Naive thymus-derived CD4-positive, alpha-beta T cell (primary cell): Measurements from ENCODE around the gene MYF5. TPM values are rescaled to one million over a fixed set of nuclear protein-coding genes. Genes with fewer than 3 reads are reported as not detected.

Source experiments
- ATAC-seq: fragments of 150-1000 bp; cut with Tn5 transposase; 2 replicates; pipeline ENCODE4 v1.10.0; 2021; ENCODE audit warnings: mild to moderate bottlenecking, moderate library complexity
- CTCF ChIA-PET: fragments of 350-600 bp; sonication (Branson Sonifier 250); formaldehyde crosslinking; loops from one replicate; lab custom pipeline; 2021; ENCODE audit warnings: antibody characterized with exemption; lab: Charles Lee
- POLR2A ChIA-PET: fragments of 350-600 bp; sonication (Branson Sonifier 250); formaldehyde crosslinking; loops from one replicate; lab custom pipeline; 2021; ENCODE audit warnings: antibody characterized with exemption, inconsistent platforms; lab: Charles Lee
- DNase-seq, 9 donors: peaks; one replicate each; pipeline versions ENCODE4 v3.0.0 to v3.0.0-alpha.2; 2020 to 2022; ENCODE audit warnings: mixed read lengths in 1 of 9
- H3K27ac ChIP-seq: one replicate; pipeline ENCODE4 v1.7.0; 2013; ENCODE audit warnings: mild to moderate bottlenecking, low read depth, low read length, moderate library complexity
- H3K27me3 ChIP-seq, 2 donors: one replicate each; pipeline ENCODE4 v1.7.0; 2013; ENCODE audit warnings: low read length in 2 of 2, mild to moderate bottlenecking in 2 of 2, moderate library complexity in 2 of 2; ENCODE audit not compliant: control insufficient read depth in 2 of 2, insufficient read depth in 2 of 2
- H3K36me3 ChIP-seq, 3 experiments: 1 replicate in 2 of 3; 2 replicates in 1 of 3; pipeline ENCODE4 v1.7.0; 2013; ENCODE audit warnings: low read length in 3 of 3, mild to moderate bottlenecking in 3 of 3, moderate library complexity in 1 of 3; ENCODE audit not compliant: insufficient read depth in 3 of 3, control insufficient read depth in 2 of 3
- H3K4me1 ChIP-seq, 2 donors: one replicate each; pipeline ENCODE4 v1.7.0; 2013; ENCODE audit warnings: low read length in 2 of 2, mild to moderate bottlenecking in 2 of 2, moderate library complexity in 1 of 2; ENCODE audit not compliant: control insufficient read depth in 2 of 2, insufficient read depth in 2 of 2
- H3K4me3 ChIP-seq: 2 replicates; pipeline ENCODE4 v1.7.0; 2013; ENCODE audit warnings: mild to moderate bottlenecking, low read length
- H3K9me3 ChIP-seq, 3 experiments: 1 replicate in 2 of 3; 2 replicates in 1 of 3; pipeline ENCODE4 v1.7.0; 2013; ENCODE audit warnings: low read length in 3 of 3; ENCODE audit not compliant: control insufficient read depth in 2 of 3
- H3K27ac Mint-ChIP-seq, 9 donors: one replicate each; pipeline ENCODE4 v1.8.0; 2020 to 2022; ENCODE audit warnings: mixed read lengths in 9 of 9, mild to moderate bottlenecking in 8 of 9, moderate library complexity in 5 of 9, inconsistent platforms in 2 of 9
- H3K27me3 Mint-ChIP-seq, 5 donors: one replicate each; pipeline ENCODE4 v1.8.0; 2021 to 2022; ENCODE audit warnings: mixed read lengths in 5 of 5, mild to moderate bottlenecking in 1 of 5
- H3K36me3 Mint-ChIP-seq, 5 donors: one replicate each; pipeline ENCODE4 v1.8.0; 2020 to 2022; ENCODE audit warnings: mixed read lengths in 5 of 5, mild to moderate bottlenecking in 3 of 5, inconsistent platforms in 1 of 5
- H3K4me1 Mint-ChIP-seq, 7 donors: one replicate each; pipeline ENCODE4 v1.8.0; 2020 to 2022; ENCODE audit warnings: mixed read lengths in 7 of 7, mild to moderate bottlenecking in 3 of 7, inconsistent platforms in 1 of 7
- H3K4me3 Mint-ChIP-seq, 10 donors: one replicate each; pipeline ENCODE4 v1.8.0; 2020 to 2022; ENCODE audit warnings: mild to moderate bottlenecking in 10 of 10, mixed read lengths in 10 of 10, moderate library complexity in 6 of 10, inconsistent platforms in 2 of 10
- H3K9me3 Mint-ChIP-seq, 11 donors: one replicate each; pipeline ENCODE4 v1.8.0; 2020 to 2022; ENCODE audit warnings: mixed read lengths in 11 of 11, mild to moderate bottlenecking in 4 of 11, inconsistent platforms in 1 of 11, moderate library complexity in 1 of 11
- intact Hi-C, 2 donors: fragments of 100-400 bp; cut with micrococcal nuclease; formaldehyde crosslinking; loops; one replicate each; pipeline ENCODE4 v1.15.1; 2023
- polyA plus RNA-seq, 2 donors: library from polyadenylated mRNA; unstranded; fragments of 300-500 nt; fragmentation: Illumina TruSeq; gene quantifications; one replicate each; pipeline ENCODE4 v1.2.3, GENCODE V29; 2021
- total RNA-seq, 6 experiments: library from RNA in 5 of 6; stranded (reverse) in 5 of 6; gene quantifications; 1 replicate in 5 of 6; 2 replicates in 1 of 6; pipeline ENCODE4 v1.2.3 and lab custom pipeline; 2021 to 2026

The MYF5 gene
- total and polyA plus RNA-seq, 7 experiments from 2014 or later: not detected

DNA sequence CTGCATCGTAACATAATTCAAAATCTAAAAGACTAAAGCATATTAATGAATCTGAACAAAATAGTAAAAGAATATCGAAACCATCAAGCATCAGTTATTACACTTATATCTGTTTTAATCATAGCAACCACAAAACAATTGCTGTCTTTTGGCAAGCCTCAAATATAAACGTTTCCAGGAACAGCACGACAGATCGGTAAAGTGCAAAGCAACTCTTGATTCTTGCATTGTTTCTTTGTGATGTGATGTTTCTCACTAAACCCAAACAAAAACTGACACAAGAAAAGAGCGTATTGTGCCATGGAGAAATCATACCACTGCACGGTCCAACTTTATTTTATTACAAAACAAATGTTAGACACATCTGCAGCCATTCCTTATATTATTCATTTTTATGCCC, 18.5 kb upstream of the MYF5 start:
- H3K27ac ChIP-seq: no peak overlapping the region
- Mint-ChIP-seq H3K9me3 (peaks cover 0 to 2% (median 0%) of the 10 kb centered on the region in 11 donors), H3K27me3 (no peaks in the 10 kb centered on the region), H3K4me3 (no peak overlapping the region), H3K36me3 (no peaks in the 10 kb centered on the region), H3K4me1 (no peaks in the 10 kb centered on the region), H3K27ac (no peak overlapping the region)
- DNase-seq: no peak
- ATAC-seq: no peak
- H3K4me1 ChIP-seq: no peaks in the 10 kb centered on the region
- H3K36me3 ChIP-seq: no peaks in the 10 kb centered on the region
- intact Hi-C loops: no loop called here
- CTCF ChIA-PET: no interaction called here
- no peaks in the 10 kb centered on the region for H3K9me3 ChIP-seq
- no peak overlapping the region for H3K4me3 ChIP-seq
- no peaks in the 10 kb centered on the region for H3K27me3 ChIP-seq
- POLR2A ChIA-PET: no interaction called here

- DNase-seq (no peak), ATAC-seq (no peak)
- Mint-ChIP-seq H3K9me3 (peaks cover 0 to 4% (median 0%) of the 10 kb centered on the region in 11 donors), H3K36me3 (no peaks in the 10 kb centered on the region), H3K27me3 (no peaks in the 10 kb centered on the region), H3K27ac (no peak overlapping the region), H3K4me1 (no peaks in the 10 kb centered on the region), H3K4me3 (no peak overlapping the region)
- ChIA-PET POLR2A (no interaction called here), CTCF (no interaction called here)
- no peaks in the 10 kb centered on the region for H3K27me3 ChIP-seq
- H3K4me1 ChIP-seq: no peaks in the 10 kb centered on the region
- H3K36me3 ChIP-seq: no peaks in the 10 kb centered on the region
- H3K4me3 ChIP-seq: no peak overlapping the region
- intact Hi-C loops: no loop called here
- no peaks in the 10 kb centered on the region for H3K9me3 ChIP-seq
- H3K27ac ChIP-seq: no peak overlapping the region
Measured at GRCh38 chr12:80698847-80699542, 17.7 kb upstream of the MYF5 start.

DNA sequence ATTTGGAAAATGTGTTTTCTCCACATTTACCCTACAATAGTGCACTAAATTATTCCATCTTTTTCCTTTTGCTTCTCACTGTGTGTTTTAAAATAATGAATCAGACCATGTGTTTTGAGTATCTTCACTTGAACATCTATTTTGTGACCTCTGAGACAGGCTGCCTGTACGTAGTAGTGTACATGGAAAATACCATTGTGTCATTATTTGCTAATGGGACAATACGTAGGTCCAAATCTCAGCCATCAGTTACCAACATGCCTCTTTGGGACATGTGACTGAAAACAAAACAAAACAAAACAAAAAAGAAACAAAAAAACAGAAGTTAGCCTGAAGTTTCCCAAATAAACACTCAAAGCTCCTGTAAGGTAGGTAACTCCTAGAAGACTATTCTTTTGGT, 16.4 kb upstream of the MYF5 start:
- no peak for ATAC-seq

GRCh38 chr12:80701388-80701787, 15.3 kb upstream of the MYF5 start:
- no peak for ATAC-seq
- POLR2A ChIA-PET: no interaction called here
- H3K36me3 ChIP-seq: no peaks in the 10 kb centered on the region

More for the DNA sequence above, 16.4 kb upstream of the MYF5 start:
- H3K27me3 ChIP-seq: no peaks in the 10 kb centered on the region
- Mint-ChIP-seq H3K4me3 (no peak overlapping the region), H3K27me3 (no peaks in the 10 kb centered on the region), H3K9me3 (peaks cover 0 to 4% (median 0%) of the 10 kb centered on the region in 11 donors), H3K27ac (no peak overlapping the region), H3K36me3 (no peaks in the 10 kb centered on the region), H3K4me1 (no peaks in the 10 kb centered on the region)
- CTCF ChIA-PET: no interaction called here
- no peak overlapping the region for H3K4me3 ChIP-seq
- intact Hi-C loops: no loop called here
- no peaks in the 10 kb centered on the region for H3K9me3 ChIP-seq
- H3K27ac ChIP-seq: no peak overlapping the region
- DNase-seq: no peak
- no peaks in the 10 kb centered on the region for H3K36me3 ChIP-seq
- no peaks in the 10 kb centered on the region for H3K4me1 ChIP-seq
- POLR2A ChIA-PET: no interaction called here

GRCh38 chr12:80702889-80703805, 13.6 kb upstream of the MYF5 start:
- Mint-ChIP-seq H3K27me3 (peaks cover 9 to 17% (median 9%) of the 10 kb centered on the region in 5 donors), H3K4me1 (no peaks in the 10 kb centered on the region), H3K27ac (no peak overlapping the region), H3K9me3 (peaks cover 0 to 13% (median 0%) of the 10 kb centered on the region in 11 donors), H3K36me3 (no peaks in the 10 kb centered on the region), H3K4me3 (no peak overlapping the region)
- intact Hi-C loops: no loop called here
- POLR2A ChIA-PET: no interaction called here
- ATAC-seq: no peak
- H3K36me3 ChIP-seq: no peaks in the 10 kb centered on the region
- H3K9me3 ChIP-seq: no peaks in the 10 kb centered on the region
- no peak overlapping the region for H3K27ac ChIP-seq
- no peak for DNase-seq
- CTCF ChIA-PET: no interaction called here
- no peak overlapping the region for H3K4me3 ChIP-seq
- H3K4me1 ChIP-seq: no peaks in the 10 kb centered on the region
- H3K27me3 ChIP-seq: no peaks in the 10 kb centered on the region

More at GRCh38 chr12:80701388-80701787, 15.3 kb upstream of the MYF5 start:
- Histone ChIP-seq H3K27ac (no peak overlapping the region), H3K9me3 (no peaks in the 10 kb centered on the region), H3K27me3 (no peaks in the 10 kb centered on the region), H3K4me3 (no peak overlapping the region), H3K4me1 (no peaks in the 10 kb centered on the region)
- no peak for DNase-seq
- intact Hi-C loops: no loop called here
- no peak overlapping the region for H3K4me3 Mint-ChIP-seq
- H3K27me3 Mint-ChIP-seq: no peaks in the 10 kb centered on the region
- no peaks in the 10 kb centered on the region for H3K36me3 Mint-ChIP-seq
- H3K4me1 Mint-ChIP-seq: no peaks in the 10 kb centered on the region
- CTCF ChIA-PET: no interaction called here
- H3K9me3 Mint-ChIP-seq: peaks cover 0 to 5% (median 0%) of the 10 kb centered on the region in 11 donors
- no peak overlapping the region for H3K27ac Mint-ChIP-seq

DNA sequence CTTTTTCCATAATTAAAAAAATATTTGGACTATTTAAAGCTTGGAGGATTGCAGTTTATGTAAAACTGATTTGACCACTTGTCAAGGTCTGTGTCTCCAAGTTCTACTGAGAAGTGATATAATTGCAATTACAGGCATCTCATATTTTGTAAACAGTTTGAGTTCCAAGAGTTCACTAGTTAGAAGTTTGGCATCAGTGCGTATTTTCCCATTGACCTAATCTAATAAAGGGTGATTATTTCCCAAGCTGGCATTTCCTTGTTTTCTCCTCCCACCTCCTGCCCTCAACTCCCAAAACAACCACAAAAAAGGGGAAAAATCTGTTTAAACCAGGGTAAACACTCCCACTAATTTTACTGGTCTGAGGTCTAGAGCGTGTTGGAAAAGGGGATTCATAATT, 12.3 kb upstream of the MYF5 start:
- ChIA-PET CTCF (no interaction called here), POLR2A (no interaction called here)
- no peaks in the 10 kb centered on the region for H3K4me1 ChIP-seq
- ATAC-seq (no peak), DNase-seq (no peak)
- intact Hi-C loops: no loop called here
- Mint-ChIP-seq H3K9me3 (peaks cover 0 to 22% (median 0%) of the 10 kb centered on the region in 11 donors), H3K27ac (no peak overlapping the region), H3K36me3 (peaks cover 0 to 2% (median 0%) of the 10 kb centered on the region in 5 donors), H3K4me1 (peaks cover 0 to 5% (median 0%) of the 10 kb centered on the region in 7 donors), H3K4me3 (no peak overlapping the region), H3K27me3 (peaks cover 20 to 29% (median 21%) of the 10 kb centered on the region in 5 donors)
- H3K4me3 ChIP-seq: no peak overlapping the region
- no peak overlapping the region for H3K27ac ChIP-seq
- H3K27me3 ChIP-seq: no peaks in the 10 kb centered on the region
- H3K9me3 ChIP-seq: no peaks in the 10 kb centered on the region
- H3K36me3 ChIP-seq: no peaks in the 10 kb centered on the region
